ENCODE measurements around the gene GPR89B.
"Not testable (repeated sequence)": the region's sequence is repeated elsewhere in the genome, so short reads cannot be mapped to it uniquely, and the experiment has no call there.

The GPR89B gene

DNA sequence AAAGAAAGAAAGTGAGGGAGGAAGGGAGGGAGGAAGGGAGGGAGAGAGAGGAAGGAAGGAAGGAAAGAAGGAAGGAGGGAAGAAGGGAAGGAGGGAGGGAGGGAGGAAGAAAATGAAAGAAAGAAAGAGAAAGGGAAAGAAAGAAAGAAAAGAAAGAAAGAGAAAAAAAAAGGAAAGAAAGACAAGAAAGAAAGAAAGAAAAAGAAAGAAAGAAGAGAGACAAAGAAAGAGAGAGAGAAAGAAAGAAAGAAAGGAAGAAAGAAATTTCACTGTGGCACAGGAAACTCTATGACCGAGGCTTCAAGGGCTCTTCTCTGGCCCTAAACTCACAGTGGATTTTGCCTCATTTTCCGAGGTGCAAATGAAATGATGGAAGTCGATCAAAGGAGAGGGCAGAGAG is 104.0 kb downstream of the GPR89B start:
- not testable (repeated sequence) for DNase-seq (ENCODE audit: low read depth, low spot score)

DNA sequence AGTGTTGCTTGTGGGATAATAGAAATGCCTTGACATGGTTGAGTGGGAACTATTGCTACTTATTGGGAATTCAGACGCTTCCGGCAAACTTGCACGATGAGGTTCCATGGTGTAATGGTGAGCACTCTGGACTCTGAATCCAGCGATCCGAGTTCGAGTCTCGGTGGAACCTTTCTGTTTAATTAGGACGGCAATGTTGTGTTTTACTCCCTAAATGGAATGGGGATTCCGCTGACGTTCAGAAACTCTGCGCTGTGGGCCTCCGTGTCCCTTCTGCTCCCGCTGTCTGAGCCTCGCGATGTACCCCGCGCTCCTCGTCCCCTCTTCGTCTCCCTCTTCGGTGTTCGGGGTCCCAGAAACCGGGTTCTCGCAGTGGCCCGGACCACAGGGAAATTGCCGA is 104.5 kb downstream of the GPR89B start:
- DNase-seq (ENCODE audit: low read depth, low spot score): not testable (repeated sequence)

DNA sequence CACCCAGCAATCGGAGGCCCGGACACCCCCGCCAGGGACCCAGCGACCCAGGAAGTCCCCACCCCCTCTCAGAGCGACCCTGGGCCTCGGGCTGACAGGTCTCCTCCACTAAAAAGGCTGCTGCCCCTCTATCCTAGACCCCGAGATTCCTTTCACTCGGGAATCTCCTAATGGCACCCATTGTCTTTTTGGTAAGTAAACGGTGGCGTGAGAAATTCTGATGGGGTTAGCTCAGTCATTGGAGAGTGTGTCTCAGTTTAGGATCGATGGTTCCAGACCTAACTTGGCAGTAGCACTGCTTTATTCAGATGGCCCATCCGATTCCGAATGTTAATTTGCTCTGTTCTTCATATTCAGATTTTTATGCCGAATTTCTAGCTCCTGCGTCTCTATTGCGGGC is 104.9 kb downstream of the GPR89B start:
- not testable (repeated sequence) for DNase-seq (ENCODE audit: low read depth, low spot score)

DNA sequence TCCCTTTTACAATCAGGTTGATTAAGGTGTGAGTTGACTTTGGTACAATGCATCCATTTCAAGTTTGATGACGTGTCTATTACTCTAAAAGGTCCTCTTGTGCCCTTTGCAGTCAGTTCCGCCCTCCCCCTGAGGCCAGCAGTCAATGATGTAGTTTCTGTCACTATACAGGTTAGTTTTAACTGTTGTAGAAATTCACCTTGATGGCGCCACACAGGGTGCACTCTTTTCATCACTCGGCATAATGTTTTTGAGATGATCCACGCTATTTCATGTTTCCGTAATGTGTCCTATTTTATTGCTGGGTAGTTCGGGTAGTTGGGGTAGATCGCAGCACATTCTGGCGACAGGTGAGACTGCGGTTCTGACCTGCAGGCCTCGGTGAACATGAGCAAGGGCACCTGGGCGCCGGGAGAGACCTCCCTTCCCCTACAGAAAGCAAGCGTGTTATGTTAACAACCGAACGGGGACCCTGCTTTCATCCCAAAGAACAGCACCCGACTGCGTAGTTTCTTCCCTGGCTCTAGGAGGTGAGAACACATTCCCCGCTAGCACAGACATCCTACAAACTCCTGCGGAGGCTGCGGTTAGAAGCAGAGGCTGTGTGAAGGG is 109.7 kb downstream of the GPR89B start:
- not testable (repeated sequence) for DNase-seq (ENCODE audit: low read depth, low spot score)

DNA sequence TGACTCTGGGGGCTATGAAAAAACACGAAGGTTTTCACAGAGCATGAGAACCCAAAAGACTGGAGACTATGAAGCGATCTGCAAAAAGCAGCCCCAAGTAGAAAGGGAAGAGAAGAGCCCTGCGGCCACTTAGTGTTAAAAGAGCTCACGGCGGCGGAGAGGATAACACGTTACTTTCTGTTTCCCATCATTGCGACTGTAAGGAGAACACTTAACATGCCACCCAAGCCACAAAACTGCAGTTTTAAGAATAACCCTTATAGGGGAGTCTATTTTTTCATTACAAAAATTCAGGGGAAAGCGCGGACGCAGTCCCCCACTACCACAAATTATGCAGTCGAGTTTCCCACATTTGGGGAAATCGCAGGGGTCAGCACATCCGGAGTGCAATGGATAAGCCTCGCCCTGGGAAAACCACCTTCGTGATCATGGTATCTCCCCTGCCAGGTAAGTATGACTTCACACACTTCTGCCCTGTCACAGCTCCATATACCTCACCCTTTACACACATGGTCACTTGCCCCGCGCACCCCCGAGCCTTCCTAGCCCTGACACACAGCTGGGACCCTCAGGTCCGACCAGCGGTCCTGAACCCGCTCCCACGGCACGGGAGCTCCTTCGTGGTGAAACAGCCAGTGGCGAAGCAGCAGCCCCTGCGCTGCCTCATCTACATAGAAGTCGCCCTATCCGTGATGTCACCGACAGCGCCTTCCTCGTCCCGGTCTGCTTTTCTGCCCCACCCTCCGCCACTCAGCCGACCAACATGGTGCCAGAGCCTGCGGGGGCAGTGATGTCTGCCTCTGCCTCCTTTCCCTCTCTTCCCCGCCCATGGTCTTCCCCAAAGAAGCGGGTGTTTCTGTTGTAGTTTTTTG is 110.5 kb downstream of the GPR89B start:
- DNase-seq (ENCODE audit: low read depth, low spot score): peak; percentile 16
